Measurements from ENCODE around the gene SLC32A1. TPM values are rescaled to one million over a fixed set of nuclear protein-coding genes. Genes with fewer than 3 reads are reported as not detected.

The SLC32A1 gene
- total RNA-seq, 1 experiment from 2014 or later: not detected

GRCh38 chr20:38726804-38727606 lies 2.7 kb downstream of the SLC32A1 start:
- Histone ChIP-seq H3K9ac (ENCODE audit: low read length) (no peak overlapping the region), H4K20me1 (ENCODE audit: insufficient read depth) (no peaks in the 10 kb centered on the region), H3K9me3 (ENCODE audit: control insufficient read depth in 1 of 2, insufficient read depth in 1 of 2, low read depth in 1 of 2, low read length in 2 of 2) (no peaks in the 10 kb centered on the region), H3K27me3 (ENCODE audit: insufficient read depth, low read length) (peaks cover 4% of the 10 kb centered on the region; the same call in 1 of the 2 replicates), H3K4me2 (ENCODE audit: low read length) (no peak overlapping the region), H2AFZ (ENCODE audit: low read depth, low read length, poor library complexity, severe bottlenecking) (no peak overlapping the region), H3K4me3 (replicated peaks in 1 of 2; ENCODE audit: low read depth in 1 of 2, low read length in 2 of 2) (no peak overlapping the region), H3K9me2 (ENCODE audit: insufficient read depth) (no peaks in the 10 kb centered on the region), H3K4me1 (ENCODE audit: control insufficient read depth in 1 of 2, insufficient read depth in 2 of 2, low read length in 2 of 2) (peaks cover 4 to 21% of the 10 kb centered on the region in 2 experiments; a peak in 3 of 4 replicates), H3K27ac (ENCODE audit: low read depth, low read length) (no peak overlapping the region), H3K79me2 (ENCODE audit: insufficient read depth, low read length) (no peaks in the 10 kb centered on the region), H3K36me3 (ENCODE audit: control insufficient read depth in 1 of 2, insufficient read depth in 2 of 2, low read length in 2 of 2) (no peaks in the 10 kb centered on the region)
- DNase-seq (ENCODE audit: low read depth, low spot score) (no peak), ATAC-seq (peak; percentile 41)
- POLR2A ChIA-PET: no interaction called here
- TF ChIP-seq ZFX (IDR thresholded peaks at IDR 0.05) (no peak), CTCF (IDR thresholded peaks at IDR 0.05 in 2 of 3, conservative IDR thresholded peaks at IDR 0.05 in 1 of 3; ENCODE audit: borderline replicate concordance in 1 of 3, insufficient read depth in 1 of 3, low read depth in 2 of 3, low read length in 2 of 3) (peak; percentile 28 to 68 (median 61); a peak in 5 of 6 replicates), CEBPB (IDR thresholded peaks at IDR 0.05; ENCODE audit: low read depth) (no peak), EZH2 (IDR thresholded peaks at IDR 0.05) (no peak), TCF7L2 (IDR thresholded peaks at IDR 0.05; ENCODE audit: borderline replicate concordance, extremely low read depth, insufficient read depth, insufficient read length) (no peak), YY1 (IDR thresholded peaks at IDR 0.05; ENCODE audit: extremely low read depth, insufficient replicate concordance, low read depth, low read length) (no peak), MAX (IDR thresholded peaks at IDR 0.05) (no peak), RAD21 (IDR thresholded peaks at IDR 0.05; ENCODE audit: low read depth) (peak; percentile 41), POLR2A (IDR thresholded peaks at IDR 0.05; ENCODE audit: borderline replicate concordance, extremely low read depth, insufficient read depth, insufficient read length) (no peak), SRF (IDR thresholded peaks at IDR 0.05; ENCODE audit: low read depth) (no peak), POLR2AphosphoS5 (IDR thresholded peaks at IDR 0.05; ENCODE audit: low read depth, low read length) (no peak)
- RAD21 ChIA-PET (ENCODE audit: low non-redundant PET in 1 of 2, low total read pairs in 2 of 2, uncharacterized antibody in 2 of 2, unreplicated experiment in 2 of 2): no interaction called here
- intact Hi-C loops (cut with micrococcal nuclease): no loop called here
- CTCF ChIA-PET: no interaction called here
- BruUV-seq (replicated peaks): no TSS peak
